Gastrocnemius medialis (tissue), 4 donors: ENCODE results near the gene SMIM31. TPM values are rescaled to one million over a fixed set of nuclear protein-coding genes. Genes with fewer than 3 reads are reported as not detected.

ENCODE experiments used
- ATAC-seq, 2 donors: fragments of 150-250 bp; one replicate each; pipeline ENCODE4 v1.9.1; 2016
- DNase-seq, 2 donors: peaks; one replicate each; pipeline ENCODE4 v3.0.0-alpha.2; 2019
- H3K27ac ChIP-seq, 4 donors: fragments of 200-600 bp; sonication (generic); 1 replicate in 1 of 4; 2 replicates in 3 of 4; pipeline ENCODE4 v1.5.1; 2016 to 2018; ENCODE audit warnings: mild to moderate bottlenecking in 2 of 4, moderate library complexity in 1 of 4
- H3K27me3 ChIP-seq, 3 donors: fragments of 200-600 bp; sonication (generic) in 2 of 3; 1 replicate in 1 of 3; 2 replicates in 2 of 3; pipeline versions ENCODE4 v1.5.1 to v1.6.0; 2016 to 2019; ENCODE audit warnings: mild to moderate bottlenecking in 1 of 3, moderate library complexity in 1 of 3
- H3K36me3 ChIP-seq, 2 donors: fragments of 200-600 bp; sonication (generic) in 1 of 2; one replicate each; pipeline ENCODE4 v1.5.1; 2017 to 2018
- H3K4me1 ChIP-seq, 2 donors: fragments of 200-600 bp; sonication (generic) in 1 of 2; one replicate each; pipeline ENCODE4 v1.5.1; 2016 to 2017; ENCODE audit warnings: mild to moderate bottlenecking in 2 of 2
- H3K4me3 ChIP-seq, 4 donors: fragments of 200-600 bp; sonication (generic) in 3 of 4; 1 replicate in 1 of 4; 2 replicates in 3 of 4; pipeline ENCODE4 v1.5.1; 2016 to 2019; ENCODE audit warnings: mild to moderate bottlenecking in 2 of 4
- H3K9me3 ChIP-seq, 3 donors: fragments of 200-600 bp; sonication (generic) in 2 of 3; 1 replicate in 1 of 3; 2 replicates in 2 of 3; pipeline ENCODE4 v1.5.1; 2016 to 2019
- CTCF ChIP-seq, 5 experiments: fragments of 450-650 bp in 3 of 5; fragments of 200-600 bp in 2 of 5; sonication (generic) in 2 of 5; IDR thresholded peaks in 4 of 5; conservative IDR thresholded peaks in 1 of 5; 1 replicate in 4 of 5; 2 replicates in 1 of 5; pipeline ENCODE4 v1.5.1; 2016 to 2019; ENCODE audit warnings: antibody characterized with exemption in 5 of 5, mild to moderate bottlenecking in 3 of 5, moderate library complexity in 3 of 5
- POLR2A ChIP-seq, 2 donors: fragments of 450-650 bp; IDR thresholded peaks; one replicate each; pipeline ENCODE4 v1.6.1; 2017; ENCODE audit warnings: antibody characterized with exemption in 2 of 2, mild to moderate bottlenecking in 2 of 2, moderate library complexity in 2 of 2
- in situ Hi-C, 4 donors: fragments of 200-750 bp; cut with MboI; loops; one replicate each; pipeline versions ENCODE4 v1.15.0 to v1.8.0; 2017; ENCODE audit warnings: low sequenced_read_pairs in 4 of 4
- intact Hi-C: fragments of 100-400 bp; cut with DNase I; formaldehyde crosslinking; loops from one replicate; pipeline ENCODE4 v1.15.1; 2023; ENCODE audit warnings: low total_unique reads
- total RNA-seq, 4 donors: library from RNA; depleted of rRNA; stranded (reverse); fragments of >200 nt; gene quantifications; one replicate each; pipeline versions ENCODE4 v1.1.0 to v1.2.3, GENCODE V29; 2016

The SMIM31 gene
- total RNA-seq, 4 donors from 2014 or later = not detected

DNA sequence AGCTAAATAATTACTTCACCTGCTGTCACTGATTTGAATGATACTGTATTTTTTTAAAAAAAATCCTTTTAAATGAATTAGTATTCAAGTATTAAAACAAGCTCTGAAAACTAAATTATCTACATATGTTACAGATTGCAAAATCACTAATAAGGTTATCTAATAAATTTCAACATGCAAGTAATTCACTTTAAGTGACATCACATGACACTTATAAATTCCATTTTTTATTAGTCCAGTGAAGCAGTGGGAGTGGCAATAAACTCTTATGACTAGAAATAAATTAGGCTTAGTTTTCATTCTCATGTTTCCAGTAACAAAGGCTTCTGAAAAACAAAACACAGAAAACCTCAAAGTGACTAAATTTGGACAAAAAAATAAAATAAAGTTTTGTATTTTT is 36.3 kb downstream of the SMIM31 start:
- in situ Hi-C loops = loop anchor here in 1 of 4 donors (25.0 kb wide), 1 partner anchor 297 kb away; no protein-coding TSS in a partner anchor
- no peaks in the 10 kb centered on the region for H3K27me3 ChIP-seq
- no peaks in the 10 kb centered on the region for H3K36me3 ChIP-seq
- ATAC-seq = no peak
- TF ChIP-seq POLR2A (IDR thresholded peaks at IDR 0.05) (no peak), CTCF (IDR thresholded peaks at IDR 0.05 in 4 of 5, conservative IDR thresholded peaks at IDR 0.05 in 1 of 5) (no peak)
- H3K4me1 ChIP-seq = no peaks in the 10 kb centered on the region
- intact Hi-C loops = no loop called here
- H3K27ac ChIP-seq = no peak overlapping the region
- no peak overlapping the region for H3K4me3 ChIP-seq
- H3K9me3 ChIP-seq = no peaks in the 10 kb centered on the region
- DNase-seq = no peak

DNA sequence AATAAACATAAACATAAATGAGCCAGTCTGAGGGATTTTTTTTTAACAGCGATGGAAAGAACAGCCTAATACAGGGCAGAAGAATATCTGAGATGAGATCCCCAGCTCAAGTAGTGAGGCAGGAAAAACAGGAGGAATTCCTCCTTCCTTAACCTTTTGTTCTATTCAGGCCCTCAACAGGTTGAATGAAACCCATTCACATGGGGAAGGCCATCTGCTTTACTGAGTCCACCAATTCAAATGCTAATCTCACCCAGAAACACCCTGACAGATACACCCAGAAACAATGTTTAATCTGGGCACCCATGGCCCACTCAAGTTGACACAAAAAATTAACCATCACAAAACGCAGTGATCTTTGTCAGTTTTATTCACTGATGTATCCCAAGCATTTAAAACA is 45.5 kb downstream of the SMIM31 start:
- in situ Hi-C loops = loop anchor here in 1 of 4 donors (25.0 kb wide), 1 partner anchor 288 kb away; no protein-coding TSS in a partner anchor
- Histone ChIP-seq H3K36me3 (no peaks in the 10 kb centered on the region), H3K27ac (no peak overlapping the region), H3K4me1 (no peaks in the 10 kb centered on the region), H3K9me3 (no peaks in the 10 kb centered on the region), H3K4me3 (no peak overlapping the region), H3K27me3 (no peaks in the 10 kb centered on the region)
- ATAC-seq (no peak), DNase-seq (no peak)
- TF ChIP-seq CTCF (IDR thresholded peaks at IDR 0.05 in 4 of 5, conservative IDR thresholded peaks at IDR 0.05 in 1 of 5) = no peak
- no peak for TF ChIP-seq POLR2A (IDR thresholded peaks at IDR 0.05)
- intact Hi-C loops = no loop called here

DNA sequence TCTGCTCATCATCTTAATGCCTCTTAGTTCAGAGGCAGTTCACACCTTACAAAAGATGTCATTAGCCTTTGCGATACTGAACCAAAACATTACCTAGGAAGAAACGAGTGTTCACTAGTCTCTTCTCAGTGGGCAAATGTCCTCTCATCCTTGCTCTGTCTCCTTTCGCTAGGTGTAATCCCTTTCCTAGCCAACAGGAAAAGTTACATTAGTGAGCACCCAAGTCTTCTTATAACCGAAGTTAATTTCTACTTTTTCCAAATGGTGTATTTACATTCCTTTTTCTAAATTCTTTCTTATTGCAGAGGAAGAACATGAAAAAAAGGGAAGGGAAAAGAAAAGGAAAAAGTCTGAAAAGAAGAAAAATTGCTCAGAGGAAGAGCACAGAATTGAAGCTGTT is 46.9 kb downstream of the SMIM31 start:
- Histone ChIP-seq H3K36me3 (no peaks in the 10 kb centered on the region), H3K9me3 (no peaks in the 10 kb centered on the region), H3K27ac (no peak overlapping the region), H3K4me3 (no peak overlapping the region), H3K4me1 (no peaks in the 10 kb centered on the region), H3K27me3 (no peaks in the 10 kb centered on the region)
- DNase-seq = no peak
- no peak for ATAC-seq
- intact Hi-C loops = no loop called here
- TF ChIP-seq CTCF (IDR thresholded peaks at IDR 0.05 in 4 of 5, conservative IDR thresholded peaks at IDR 0.05 in 1 of 5) = no peak
- TF ChIP-seq POLR2A (IDR thresholded peaks at IDR 0.05) = no peak
- in situ Hi-C loops = no loop called here

- H3K27ac ChIP-seq = no peak overlapping the region
- H3K4me1 ChIP-seq = no peaks in the 10 kb centered on the region
- no peak overlapping the region for H3K4me3 ChIP-seq
- ATAC-seq (no peak), DNase-seq (no peak)
- H3K27me3 ChIP-seq = no peaks in the 10 kb centered on the region
- H3K36me3 ChIP-seq = no peaks in the 10 kb centered on the region
- no peaks in the 10 kb centered on the region for H3K9me3 ChIP-seq
- TF ChIP-seq CTCF (IDR thresholded peaks at IDR 0.05 in 4 of 5, conservative IDR thresholded peaks at IDR 0.05 in 1 of 5) (no peak), POLR2A (IDR thresholded peaks at IDR 0.05) (no peak)
- intact Hi-C loops = no loop called here
- in situ Hi-C loops = no loop called here
These were observed 48.5 kb downstream of the SMIM31 start for GRCh38 chr4:164802301-164802901.

- in situ Hi-C loops = no loop called here
- ATAC-seq = peak in 1 of 2 donors; percentile 51
- no peaks in the 10 kb centered on the region for H3K36me3 ChIP-seq
These were observed 49.8 kb downstream of the SMIM31 start for GRCh38 chr4:164803702-164804101.

More at GRCh38 chr4:164803702-164804101, 49.8 kb downstream of the SMIM31 start:
- no peaks in the 10 kb centered on the region for H3K27me3 ChIP-seq
- no peak overlapping the region for H3K27ac ChIP-seq
- no peaks in the 10 kb centered on the region for H3K4me1 ChIP-seq
- TF ChIP-seq POLR2A (IDR thresholded peaks at IDR 0.05) (no peak), CTCF (IDR thresholded peaks at IDR 0.05 in 4 of 5, conservative IDR thresholded peaks at IDR 0.05 in 1 of 5) (no peak)
- no peaks in the 10 kb centered on the region for H3K9me3 ChIP-seq
- intact Hi-C loops = no loop called here
- H3K4me3 ChIP-seq = no peak overlapping the region
- no peak for DNase-seq
